Renal pelvis (tissue), 4 donors: ENCODE data around the gene NEURL1. TPM values are rescaled to one million over a fixed set of nuclear protein-coding genes. Genes with fewer than 3 reads are reported as not detected.
"Not testable (repeated sequence)": the region's sequence is repeated elsewhere in the genome, so short reads cannot be mapped to it uniquely, and the experiment has no call there.

ENCODE experiments used
- DNase-seq: peaks from one replicate; pipeline ENCODE4 v3.0.0-alpha.2; 2013
- polyA plus RNA-seq, 3 donors: library from polyadenylated mRNA; unstranded; fragments of 120-200 nt; gene quantifications; one replicate each; pipeline ENCODE4 v1.2.1, GENCODE V29; 2013; ENCODE audit not compliant: insufficient read length in 3 of 3

NEURL1 gene
- polyA plus RNA-seq, 3 donors, result 1.9 to 2.3 (median 1.9) TPM

GRCh38 chr10:103459615-103460014 is 33.9 kb upstream of the NEURL1 start:
- no peak for DNase-seq

DNA sequence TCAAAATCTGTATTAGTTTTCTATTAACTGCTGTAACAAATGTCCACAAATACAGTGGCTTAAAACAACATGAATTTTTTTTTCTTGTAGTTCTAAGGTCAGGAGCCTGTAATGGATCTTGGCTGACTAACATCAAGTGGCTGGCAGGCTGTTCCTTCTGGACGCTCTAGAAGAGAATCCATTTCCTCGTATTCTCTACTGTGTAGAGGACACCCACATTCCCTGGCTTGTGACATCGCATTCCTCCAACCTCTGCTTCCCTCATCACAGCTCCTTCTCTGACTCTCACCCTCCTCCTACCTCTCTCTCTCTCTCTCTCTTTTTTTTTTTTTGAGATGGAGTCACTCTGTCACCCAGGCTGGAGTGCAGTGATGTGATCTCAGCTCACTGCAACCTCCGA is 30.0 kb upstream of the NEURL1 start:
- DNase-seq, result no peak

DNA sequence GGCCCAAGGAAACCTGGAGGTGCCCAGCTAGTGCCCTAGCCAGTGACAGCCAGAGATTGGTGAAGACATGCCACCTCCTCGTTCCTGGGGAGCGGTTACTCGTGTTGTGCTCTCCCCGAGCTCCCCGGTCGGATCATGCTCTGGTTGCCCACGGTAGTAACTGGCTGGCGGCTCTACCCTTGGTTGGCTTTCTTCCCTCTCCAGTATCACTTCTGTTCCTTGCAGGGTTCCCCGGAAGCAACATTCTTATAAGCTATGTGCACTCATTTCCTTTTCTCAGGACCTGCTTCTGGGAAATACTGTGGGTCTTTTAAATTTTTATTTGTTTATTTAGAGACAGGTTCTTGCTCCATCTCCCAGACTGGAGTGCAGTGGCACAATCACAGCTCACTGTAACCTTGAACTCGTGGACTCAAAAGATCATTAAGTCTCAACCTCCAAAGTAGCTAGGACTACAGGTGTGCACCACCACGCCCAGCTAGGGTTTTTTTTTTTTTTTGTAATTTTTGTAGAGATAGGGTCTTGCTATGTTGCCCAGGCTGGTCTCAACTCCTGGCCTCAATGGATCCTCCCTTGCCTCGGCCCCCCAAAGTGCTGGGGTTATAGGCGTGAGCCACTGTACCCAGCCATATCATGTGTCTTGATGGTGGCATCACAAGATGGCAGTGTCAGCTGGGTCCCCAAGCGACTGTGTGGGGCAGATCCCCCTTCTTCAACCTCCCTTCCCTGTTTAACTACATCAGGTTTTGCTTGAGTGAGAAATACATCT is 27.9 kb upstream of the NEURL1 start:
- DNase-seq, result no peak

- DNase-seq, result no peak
These were observed 26.8 kb upstream of the NEURL1 start for GRCh38 chr10:103466734-103467133.

- no peak for DNase-seq
These were observed 26.1 kb upstream of the NEURL1 start for GRCh38 chr10:103467406-103467805.

GRCh38 chr10:103469201-103469600 is 24.3 kb upstream of the NEURL1 start:
- no peak for DNase-seq

DNA sequence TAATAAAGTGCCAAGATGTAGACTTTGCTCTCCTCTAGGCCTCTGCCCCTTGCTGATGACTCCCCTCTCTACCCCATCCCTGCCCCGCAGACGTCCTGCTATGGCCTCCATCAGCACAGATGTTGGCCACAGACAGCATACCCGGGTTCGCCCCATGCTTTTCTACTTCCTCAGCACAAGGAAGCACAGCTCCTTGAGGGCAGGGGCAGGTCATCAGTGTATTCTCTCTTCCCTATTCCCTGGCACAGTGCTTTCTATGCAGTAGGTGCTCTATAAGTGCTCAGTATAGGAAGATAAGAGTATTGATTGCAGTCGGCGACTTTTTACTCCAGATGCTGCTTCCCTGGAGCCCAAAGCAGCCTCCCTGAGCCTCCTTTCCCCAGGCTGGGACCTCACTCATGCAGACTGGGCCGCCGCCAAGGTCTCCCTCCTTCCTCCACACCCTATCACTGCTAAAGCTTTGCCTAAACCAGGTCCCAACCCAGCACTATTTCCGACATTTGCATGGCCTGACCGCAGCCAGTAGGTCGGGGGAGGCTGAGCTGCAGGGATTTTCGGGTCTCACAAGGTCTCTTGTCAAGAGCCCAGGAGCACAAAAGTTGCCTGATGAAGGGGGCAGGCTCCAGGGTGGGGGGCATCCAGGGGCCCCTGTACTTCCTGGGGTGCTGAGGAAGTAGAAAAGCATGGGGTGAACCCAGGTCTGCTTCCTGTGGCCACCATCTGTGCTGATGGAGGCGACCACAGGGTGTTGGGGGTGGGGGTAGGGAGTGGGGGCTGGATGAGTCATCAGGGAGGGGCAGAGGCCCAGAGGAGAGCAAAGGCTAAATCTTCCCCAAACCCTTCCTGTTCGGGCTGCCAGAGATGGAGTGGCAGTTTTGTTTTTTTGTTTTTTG is 22.5 kb upstream of the NEURL1 start:
- DNase-seq, result no peak

GRCh38 chr10:103472005-103472404 is 21.5 kb upstream of the NEURL1 start:
- DNase-seq, result no peak

GRCh38 chr10:103473261-103473671 is 20.2 kb upstream of the NEURL1 start:
- no peak for DNase-seq

- no peak for DNase-seq
These were observed 19.4 kb upstream of the NEURL1 start for GRCh38 chr10:103474077-103474476.

- DNase-seq, result no peak
These were observed 18.1 kb upstream of the NEURL1 start for GRCh38 chr10:103475437-103475836.

- DNase-seq, result no peak
These were observed 17.3 kb upstream of the NEURL1 start for GRCh38 chr10:103476046-103476768.

- no peak for DNase-seq
These were observed 14.8 kb upstream of the NEURL1 start for GRCh38 chr10:103478671-103479070.

GRCh38 chr10:103479135-103479534 is 14.4 kb upstream of the NEURL1 start, which contains the start of gene CALHM3:
Gene CALHM3 (minus strand): TSS chr10:103479240. CDS start chr10:103479032, 208 bp downstream.
- no peak for DNase-seq

GRCh38 chr10:103480521-103480920 is 13.0 kb upstream of the NEURL1 start:
- no peak for DNase-seq

DNA sequence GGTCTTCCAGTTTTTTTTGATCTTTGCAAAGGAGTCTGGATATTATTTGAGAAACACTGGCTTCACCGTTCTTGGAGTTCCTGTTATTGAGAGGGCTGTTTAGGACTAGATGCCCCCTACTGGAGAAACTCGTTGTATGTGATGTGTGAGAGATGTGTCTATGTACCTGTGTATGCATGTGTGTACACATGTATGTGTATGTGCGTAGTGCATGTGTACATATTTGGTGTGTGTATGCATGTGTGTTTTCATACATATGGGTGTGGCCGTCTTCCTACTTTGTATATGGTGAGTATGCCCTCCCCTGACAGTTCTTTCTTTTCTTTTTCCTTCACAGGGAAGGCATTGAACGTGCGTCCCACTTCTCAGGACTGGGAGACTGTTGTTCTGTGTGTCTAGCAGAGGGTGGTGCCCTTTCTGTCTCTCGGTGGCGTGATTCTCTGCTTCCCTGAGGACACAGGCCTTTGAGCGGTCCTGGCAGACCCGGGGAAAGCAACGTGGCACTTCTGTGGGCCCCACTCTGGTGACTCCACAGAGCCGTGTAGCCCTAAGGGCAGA is 11.5 kb upstream of the NEURL1 start:
- no peak for DNase-seq

DNA sequence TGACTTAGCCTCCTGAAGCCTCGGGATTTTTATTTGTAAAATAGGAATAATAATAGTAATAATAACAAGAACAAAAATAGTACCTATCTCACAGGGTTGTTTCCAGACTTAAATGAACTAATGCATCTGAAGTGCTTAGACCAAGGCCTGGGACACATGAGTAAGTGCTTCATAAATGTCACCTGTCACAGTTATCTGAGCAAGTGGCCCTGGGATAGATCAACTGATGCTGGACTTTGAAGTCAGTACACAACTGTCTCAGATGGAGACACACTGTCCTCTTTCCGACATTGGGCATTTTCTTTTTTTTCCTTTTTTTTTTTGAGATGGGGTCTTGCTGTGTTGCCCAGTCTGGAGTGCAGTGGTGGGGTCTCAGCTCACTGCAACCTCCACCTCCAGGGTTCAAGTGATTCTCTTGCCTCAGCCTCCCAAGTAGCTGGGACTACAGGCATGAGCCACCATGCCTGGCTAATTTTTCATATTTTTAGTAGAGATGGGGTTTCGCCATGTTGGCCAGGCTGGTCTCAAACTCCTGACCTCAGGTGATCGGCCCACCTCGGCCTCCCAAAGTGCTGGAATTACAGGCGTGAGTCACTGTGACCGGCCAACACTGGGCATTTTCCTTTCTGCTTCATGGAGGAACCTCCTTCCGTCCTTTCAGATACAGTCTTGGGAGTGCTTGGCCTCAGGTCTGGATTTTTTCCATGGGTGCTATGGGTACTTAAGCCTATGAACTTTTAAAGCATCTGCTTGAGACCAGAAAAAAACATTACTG is 6.7 kb upstream of the NEURL1 start:
- DNase-seq, result not testable (repeated sequence)

DNA sequence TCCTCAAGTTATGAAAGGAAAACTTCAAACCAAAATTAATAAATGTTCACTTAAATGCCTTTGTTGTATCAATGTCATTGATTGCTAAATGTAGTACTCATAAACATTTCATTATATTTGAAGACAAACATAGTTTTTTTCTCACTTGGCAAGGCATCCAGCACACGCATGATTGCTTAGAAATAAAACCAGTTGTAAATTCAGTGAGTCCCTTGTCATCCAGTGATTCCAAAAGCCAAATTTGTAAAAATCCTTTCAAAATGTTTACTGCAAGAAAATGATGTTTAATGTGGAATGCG is 6.1 kb upstream of the NEURL1 start:
- no peak for DNase-seq

DNA sequence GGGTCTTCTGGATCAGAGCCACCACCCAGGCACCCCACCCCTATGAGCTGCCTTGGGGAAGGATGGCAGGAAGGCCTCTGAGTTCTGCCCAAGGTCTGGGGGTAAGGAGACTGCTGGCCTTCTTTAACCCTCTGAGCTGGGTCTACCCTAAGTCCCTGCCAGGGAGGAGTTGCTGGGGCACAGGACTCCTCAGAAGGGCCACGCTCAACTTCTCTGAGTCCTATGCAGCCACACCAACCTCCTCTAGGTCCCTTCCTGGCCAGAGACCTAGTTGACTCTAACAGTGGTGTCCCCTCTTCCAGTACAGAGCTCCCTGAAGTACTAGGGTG is 2.6 kb upstream of the NEURL1 start:
- DNase-seq, result no peak

DNA sequence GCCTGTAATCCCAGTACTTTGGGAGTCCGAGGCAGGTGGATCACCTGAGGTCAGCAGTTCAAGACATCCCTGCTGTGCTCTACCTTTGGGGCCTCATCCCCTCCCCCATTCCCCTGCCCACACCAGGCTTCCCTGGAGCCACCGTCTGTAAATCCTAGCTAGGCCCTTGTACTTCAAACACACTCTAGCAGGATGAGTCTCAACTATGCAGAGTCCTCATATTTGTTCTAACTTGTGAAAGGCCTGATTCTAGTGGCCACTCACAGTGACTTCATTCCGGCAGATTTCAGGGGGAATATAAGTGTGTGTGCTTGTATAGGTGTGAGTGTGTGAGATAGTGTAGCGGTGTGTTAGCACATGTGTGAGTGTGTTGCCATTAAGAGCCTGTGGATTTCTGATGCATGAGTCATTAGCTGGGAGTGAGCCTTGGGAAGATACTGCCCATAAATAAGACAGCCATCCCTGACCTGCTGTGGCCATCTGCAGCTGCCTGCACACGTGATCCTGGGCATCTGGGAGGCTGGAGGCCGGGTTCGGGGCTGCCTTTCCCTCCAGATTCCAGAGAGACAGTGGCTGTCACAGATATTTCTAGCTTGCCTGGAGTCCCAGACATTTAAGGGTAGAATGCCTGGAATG is 1.7 kb upstream of the NEURL1 start:
- peak; percentile 67 for DNase-seq

GRCh38 chr10:103492655-103493261 is 747 bp upstream of the NEURL1 start:
- DNase-seq, result no peak
